Measurements from ENCODE around the gene LRRK1.

- TF ChIP-seq, protein P1, sequence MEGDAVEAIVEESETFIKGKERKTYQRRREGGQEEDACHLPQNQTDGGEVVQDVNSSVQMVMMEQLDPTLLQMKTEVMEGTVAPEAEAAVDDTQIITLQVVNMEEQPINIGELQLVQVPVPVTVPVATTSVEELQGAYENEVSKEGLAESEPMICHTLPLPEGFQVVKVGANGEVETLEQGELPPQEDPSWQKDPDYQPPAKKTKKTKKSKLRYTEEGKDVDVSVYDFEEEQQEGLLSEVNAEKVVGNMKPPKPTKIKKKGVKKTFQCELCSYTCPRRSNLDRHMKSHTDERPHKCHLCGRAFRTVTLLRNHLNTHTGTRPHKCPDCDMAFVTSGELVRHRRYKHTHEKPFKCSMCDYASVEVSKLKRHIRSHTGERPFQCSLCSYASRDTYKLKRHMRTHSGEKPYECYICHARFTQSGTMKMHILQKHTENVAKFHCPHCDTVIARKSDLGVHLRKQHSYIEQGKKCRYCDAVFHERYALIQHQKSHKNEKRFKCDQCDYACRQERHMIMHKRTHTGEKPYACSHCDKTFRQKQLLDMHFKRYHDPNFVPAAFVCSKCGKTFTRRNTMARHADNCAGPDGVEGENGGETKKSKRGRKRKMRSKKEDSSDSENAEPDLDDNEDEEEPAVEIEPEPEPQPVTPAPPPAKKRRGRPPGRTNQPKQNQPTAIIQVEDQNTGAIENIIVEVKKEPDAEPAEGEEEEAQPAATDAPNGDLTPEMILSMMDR (IDR thresholded peaks at IDR 0.05) = no peak
- no peak for TF ChIP-seq EZH2 (IDR thresholded peaks at IDR 0.05; ENCODE audit: borderline replicate concordance, insufficient read depth, low read depth, low read length, poor library complexity, severe bottlenecking)
Observed at GRCh38 chr15:101105059-101105891, 186.1 kb downstream of the LRRK1 start.
